Measurements from ENCODE around the gene ABCB4.

- TF ChIP-seq YY1 (IDR thresholded peaks at IDR 0.05; ENCODE audit: insufficient read depth, insufficient read length) (no peak), ZNF274 (IDR thresholded peaks at IDR 0.05; ENCODE audit: low read depth, low read length) (no peak), SUZ12 (IDR thresholded peaks at IDR 0.05; ENCODE audit: extremely low read depth, insufficient read depth, insufficient read length) (no peak)
These were observed 43.3 kb upstream of the ABCB4 start for GRCh38 chr7:87518735-87519134.

Measured in NT2/D1 (cell line).